Ishikawa (cell line): ENCODE data around the gene KIAA1549.
A peak's percentile ranks its signal among the peaks of the same experiment; 100 is the strongest.

ENCODE experiments used
- CEBPB ChIP-seq: IDR thresholded peaks from 2 replicates; pipeline ENCODE4 v1.6.1; 2012
- CREB1 ChIP-seq: IDR thresholded peaks from 2 replicates; pipeline ENCODE4 v1.6.1; 2012; ENCODE audit warnings: low read depth
- EGR1 ChIP-seq: IDR thresholded peaks from 2 replicates; pipeline ENCODE4 v1.6.1; 2012
- EP300 ChIP-seq: IDR thresholded peaks from 2 replicates; pipeline ENCODE4 v1.6.1; 2012; ENCODE audit warnings: borderline replicate concordance
- FOXM1 ChIP-seq: IDR thresholded peaks from 2 replicates; pipeline ENCODE4 v1.6.1; 2012; ENCODE audit warnings: low read depth, borderline replicate concordance
- MAX ChIP-seq: IDR thresholded peaks from 2 replicates; pipeline ENCODE4 v1.6.1; 2012
- NFIC ChIP-seq: IDR thresholded peaks from 2 replicates; pipeline ENCODE4 v1.6.1; 2012
- RAD21 ChIP-seq: IDR thresholded peaks from 2 replicates; pipeline ENCODE4 v1.6.1; 2012; ENCODE audit warnings: low read depth
- REST ChIP-seq: IDR thresholded peaks from 2 replicates; pipeline ENCODE4 v1.6.1; 2012; ENCODE audit warnings: low read depth, mild to moderate bottlenecking
- TAF1 ChIP-seq: IDR thresholded peaks from 2 replicates; pipeline ENCODE4 v1.6.1; 2012; ENCODE audit warnings: low read depth, mild to moderate bottlenecking
- TCF12 ChIP-seq: IDR thresholded peaks from 2 replicates; pipeline ENCODE4 v1.6.1; 2012; ENCODE audit warnings: low read depth
- TEAD4 ChIP-seq: IDR thresholded peaks from 2 replicates; pipeline ENCODE4 v1.6.1; 2012
- USF1 ChIP-seq: IDR thresholded peaks from 2 replicates; pipeline ENCODE4 v1.6.1; 2012
- YY1 ChIP-seq: IDR thresholded peaks from 2 replicates; pipeline ENCODE4 v1.6.1; 2012; ENCODE audit warnings: low read depth
- ZBTB7A ChIP-seq: IDR thresholded peaks from 2 replicates; pipeline ENCODE4 v1.6.1; 2012; ENCODE audit warnings: low read depth

The KIAA1549 gene

GRCh38 chr7:138829335-138829734 is 151.9 kb downstream of the KIAA1549 start:
- TF ChIP-seq MAX (no peak), EGR1 (no peak), ZBTB7A (no peak), TEAD4 (no peak), USF1 (no peak), NFIC (no peak), CEBPB (peak; percentile 29; the same call in 1 of the 2 replicates), EP300 (no peak)

GRCh38 chr7:138828302-138828701 is 152.9 kb downstream of the KIAA1549 start:
- TF ChIP-seq YY1 (no peak), MAX (no peak), CREB1 (no peak), ZBTB7A (no peak), CEBPB (no peak), FOXM1 (no peak), RAD21 (no peak), TEAD4 (no peak), USF1 (no peak), EP300 (no peak)

GRCh38 chr7:138825049-138825721 is 156.0 kb downstream of the KIAA1549 start:
- no peak for TF ChIP-seq NFIC
- no peak for TF ChIP-seq USF1
- TF ChIP-seq ZBTB7A: no peak
- no peak for TF ChIP-seq RAD21
- no peak for TF ChIP-seq FOXM1
- no peak for TF ChIP-seq CEBPB
- no peak for TF ChIP-seq EGR1
- TF ChIP-seq MAX: no peak
- TF ChIP-seq CREB1: no peak
- TF ChIP-seq TEAD4: no peak
- TF ChIP-seq REST: no peak
- TF ChIP-seq EP300: no peak
- no peak for TF ChIP-seq TCF12
- TF ChIP-seq TAF1: no peak

- TF ChIP-seq USF1 (no peak), MAX (no peak), TCF12 (no peak), TAF1 (no peak), NFIC (no peak), ZBTB7A (no peak), CEBPB (no peak), REST (no peak)
Observed at GRCh38 chr7:138822867-138823535, 158.2 kb downstream of the KIAA1549 start.
